Thyroid gland (tissue), 4 donors: Measurements from ENCODE around the gene AVPR1B. TPM values are rescaled to one million over a fixed set of nuclear protein-coding genes. Genes with fewer than 3 reads are reported as not detected.

Experiments
- DNase-seq, 2 donors: peaks; one replicate each; pipeline ENCODE4 v3.0.0-alpha.2; 2019
- H3K27ac ChIP-seq, 3 donors: fragments of 200-600 bp; sonication (generic); 1 replicate in 2 of 3; 2 replicates in 1 of 3; pipeline ENCODE4 v1.5.1; 2016 to 2019; ENCODE audit warnings: mild to moderate bottlenecking in 1 of 3, moderate library complexity in 1 of 3
- H3K27me3 ChIP-seq: fragments of 200-600 bp; sonication (generic); one replicate; pipeline ENCODE4 v1.5.1; 2019
- H3K36me3 ChIP-seq, 2 donors: fragments of 200-600 bp; sonication (generic); one replicate each; pipeline ENCODE4 v1.5.1; 2016 to 2019
- H3K4me1 ChIP-seq, 2 donors: fragments of 200-600 bp; sonication (generic); one replicate each; pipeline ENCODE4 v1.5.1; 2017 to 2019
- H3K4me3 ChIP-seq, 3 donors: fragments of 200-600 bp; sonication (generic); replicated peaks in 1 of 3; 1 replicate in 2 of 3; 2 replicates in 1 of 3; pipeline ENCODE4 v1.5.1; 2016; ENCODE audit warnings: mild to moderate bottlenecking in 1 of 3
- H3K9me3 ChIP-seq: fragments of 200-600 bp; sonication (generic); one replicate; pipeline ENCODE4 v1.5.1; 2017
- CTCF ChIP-seq, 6 experiments: fragments of 200-600 bp in 3 of 6; fragments of 450-650 bp in 3 of 6; sonication (generic) in 3 of 6; IDR thresholded peaks; one replicate each; pipeline ENCODE4 v1.5.1; 2016 to 2019; ENCODE audit warnings: antibody characterized with exemption in 6 of 6, mild to moderate bottlenecking in 2 of 6, inconsistent platforms in 1 of 6, moderate library complexity in 1 of 6
- POLR2A ChIP-seq, 2 donors: fragments of 450-650 bp; IDR thresholded peaks; one replicate each; pipeline ENCODE4 v1.6.1; 2017; ENCODE audit warnings: antibody characterized with exemption in 2 of 2, mild to moderate bottlenecking in 2 of 2, moderate library complexity in 1 of 2
- WGBS, 2 donors: methylation state at CpG; one replicate each; pipeline ENCODE4 v1.1.5; 2017; 5-methylcytosine and 5-hydroxymethylcytosine counted together
- intact Hi-C: fragments of 100-400 bp; cut with DNase I; formaldehyde crosslinking; loops from one replicate; pipeline ENCODE4 v1.15.1; 2023
- total RNA-seq, 4 donors: library from RNA; depleted of rRNA; stranded (reverse); fragments of >200 nt; gene quantifications; one replicate each; pipeline ENCODE4 v1.2.3, GENCODE V29; 2016

AVPR1B gene
- total RNA-seq, 4 donors from 2014 or later: 0.11 to 0.68 (median 0.38) TPM; not detected in 1

GRCh38 chr1:206114692-206115640 lies 2.2 kb downstream of the AVPR1B start:
- no peak overlapping the region for H3K27ac ChIP-seq
- no peak for DNase-seq
- WGBS, 2 donors: 92% methylated on average over 6 of the region's 6 CpGs
- no peak overlapping the region for H3K4me3 ChIP-seq
- TF ChIP-seq CTCF (IDR thresholded peaks at IDR 0.05) (no peak), POLR2A (IDR thresholded peaks at IDR 0.05) (no peak)
- peaks cover 12 to 20% of the 10 kb centered on the region in 2 donors for H3K4me1 ChIP-seq
- H3K27me3 ChIP-seq: no peaks in the 10 kb centered on the region
- no peaks in the 10 kb centered on the region for H3K9me3 ChIP-seq
- intact Hi-C loops: no loop called here
- no peaks in the 10 kb centered on the region for H3K36me3 ChIP-seq

GRCh38 chr1:206112600-206113301 lies 4.4 kb downstream of the AVPR1B start:
- H3K27ac ChIP-seq: no peak overlapping the region
- no peaks in the 10 kb centered on the region for H3K9me3 ChIP-seq
- no peaks in the 10 kb centered on the region for H3K27me3 ChIP-seq
- no peak overlapping the region for H3K4me3 ChIP-seq
- no peaks in the 10 kb centered on the region for H3K36me3 ChIP-seq
- TF ChIP-seq CTCF (IDR thresholded peaks at IDR 0.05): no peak
- no peak for TF ChIP-seq POLR2A (IDR thresholded peaks at IDR 0.05)
- H3K4me1 ChIP-seq: peaks cover 10 to 16% of the 10 kb centered on the region in 2 donors
- WGBS, 2 donors: 50 to 62% methylated on average over 9 of the region's 9 CpGs
- peak; percentile 75 to 80 for DNase-seq
- intact Hi-C loops: no loop called here

GRCh38 chr1:206111271-206111927 lies 5.8 kb downstream of the AVPR1B start:
- Histone ChIP-seq H3K27ac (no peak overlapping the region), H3K4me1 (peaks cover 0 to 8% of the 10 kb centered on the region in 2 donors), H3K9me3 (no peaks in the 10 kb centered on the region), H3K4me3 (no peak overlapping the region), H3K27me3 (no peaks in the 10 kb centered on the region), H3K36me3 (no peaks in the 10 kb centered on the region)
- intact Hi-C loops: no loop called here
- DNase-seq: no peak
- TF ChIP-seq CTCF (IDR thresholded peaks at IDR 0.05) (no peak), POLR2A (IDR thresholded peaks at IDR 0.05) (no peak)
- WGBS, 2 donors: 85 to 88% methylated on average over 6 of the region's 6 CpGs

- DNase-seq: no peak
- TF ChIP-seq POLR2A (IDR thresholded peaks at IDR 0.05): no peak
- no peak for TF ChIP-seq CTCF (IDR thresholded peaks at IDR 0.05)
- intact Hi-C loops: no loop called here
- H3K4me1 ChIP-seq: peaks cover 0 to 13% of the 10 kb centered on the region in 2 donors
- H3K27me3 ChIP-seq: no peaks in the 10 kb centered on the region
- no peak overlapping the region for H3K27ac ChIP-seq
- WGBS, 2 donors: 94 to 97% methylated on average over 3 of the region's 3 CpGs
- H3K4me3 ChIP-seq: no peak overlapping the region
- no peaks in the 10 kb centered on the region for H3K36me3 ChIP-seq
- no peaks in the 10 kb centered on the region for H3K9me3 ChIP-seq
Observed at GRCh38 chr1:206110820-206111219, 6.4 kb downstream of the AVPR1B start.
